NCI-H345 (cell line): ENCODE measurements around the gene LIFR.

Experiments used
- DNase-seq: peaks from one replicate; lab custom pipeline; 2025; lab: John Stamatoyannopoulos, UW

Gene LIFR

GRCh38 chr5:38465702-38466423, 90.6 kb downstream of the LIFR start:
- DNase-seq, result no peak

- no peak for DNase-seq
Observed at GRCh38 chr5:38465061-38465460, 91.4 kb downstream of the LIFR start.

GRCh38 chr5:38463634-38464521, 92.6 kb downstream of the LIFR start:
- DNase-seq, result no peak

GRCh38 chr5:38462976-38463633, 93.3 kb downstream of the LIFR start:
- DNase-seq, result no peak

- DNase-seq, result no peak
Observed at GRCh38 chr5:38458174-38458573, 98.3 kb downstream of the LIFR start.

GRCh38 chr5:38456657-38457399, 99.6 kb downstream of the LIFR start:
- DNase-seq, result no peak

- DNase-seq, result no peak
Observed at GRCh38 chr5:38455796-38456330, 100.6 kb downstream of the LIFR start.

GRCh38 chr5:38453921-38454320, 102.5 kb downstream of the LIFR start:
- no peak for DNase-seq

GRCh38 chr5:38453506-38453905, 102.9 kb downstream of the LIFR start:
- DNase-seq, result no peak

- no peak for DNase-seq
Observed at GRCh38 chr5:38452201-38452600, 104.2 kb downstream of the LIFR start.

GRCh38 chr5:38451074-38451725, 105.2 kb downstream of the LIFR start:
- no peak for DNase-seq

- no peak for DNase-seq
Observed at GRCh38 chr5:38450627-38451026, 105.8 kb downstream of the LIFR start.

- no peak for DNase-seq
Observed at GRCh38 chr5:38448568-38449350, 107.7 kb downstream of the LIFR start.

- DNase-seq, result no peak
Observed at GRCh38 chr5:38447786-38448185, 108.7 kb downstream of the LIFR start.

- DNase-seq, result no peak
Observed at GRCh38 chr5:38447056-38447455, 109.4 kb downstream of the LIFR start.

- no peak for DNase-seq
Observed at GRCh38 chr5:38446029-38446522, 110.4 kb downstream of the LIFR start.

GRCh38 chr5:38445374-38446028, 110.9 kb downstream of the LIFR start:
- DNase-seq, result peak; percentile 4

GRCh38 chr5:38443390-38443789, 113.1 kb downstream of the LIFR start:
- no peak for DNase-seq

GRCh38 chr5:38442247-38442573, 114.2 kb downstream of the LIFR start:
- no peak for DNase-seq
